SK-N-SH treated with all-trans-retinoic acid at 6 μM for 48 hours (cell line): ENCODE data around the gene ATOX1.

Experiments
- ATAC-seq: fragments of 200-7000 bp; cut with Tn5 transposase; 3 replicates; pipeline ENCODE4 v1.9.1; 2020; ENCODE audit warnings: mild to moderate bottlenecking, moderate library complexity
- ARNTL ChIP-seq: fragments of 450-650 bp; formaldehyde crosslinking; IDR thresholded peaks from 2 replicates; pipeline ENCODE4 v1.5.0; 2020; ENCODE audit warnings: low read depth, mild to moderate bottlenecking, moderate library complexity, borderline replicate concordance
- BACH2 ChIP-seq: fragments of 250-450 bp; sonication (Bioruptor Pico); IDR thresholded peaks from 2 replicates; pipeline ENCODE4 v1.9.0; 2021; ENCODE audit warnings: mild to moderate bottlenecking, borderline replicate concordance
- CSDC2 ChIP-seq: fragments of 250-450 bp; sonication (Bioruptor Pico); IDR thresholded peaks from 2 replicates; pipeline ENCODE4 v1.5.0; 2020; ENCODE audit warnings: mild to moderate bottlenecking, moderate library complexity
- ESRRG ChIP-seq: fragments of 250-450 bp; sonication (Bioruptor Pico); IDR thresholded peaks from 2 replicates; pipeline ENCODE4 v1.6.1; 2021; ENCODE audit warnings: mild to moderate bottlenecking
- GLIS3 ChIP-seq: fragments of 250-450 bp; sonication (Bioruptor Pico); IDR thresholded peaks from 2 replicates; pipeline ENCODE4 v1.5.0; 2020; ENCODE audit warnings: mild to moderate bottlenecking, moderate library complexity
- ISL1 ChIP-seq: fragments of 250-450 bp; sonication (Bioruptor Pico); IDR thresholded peaks from 2 replicates; pipeline ENCODE4 v2.1.2; 2022; ENCODE audit warnings: mild to moderate bottlenecking, moderate library complexity
- OSR1 ChIP-seq: fragments of 250-450 bp; sonication (Bioruptor Pico); IDR thresholded peaks from 2 replicates; pipeline ENCODE4 v1.8.0; 2022; ENCODE audit warnings: moderate library complexity, mild to moderate bottlenecking, inconsistent platforms
- POU6F1 ChIP-seq: fragments of 250-450 bp; sonication (Bioruptor Pico); IDR thresholded peaks from 2 replicates; pipeline ENCODE4 v1.8.0; 2021; ENCODE audit warnings: low read depth, mild to moderate bottlenecking, moderate library complexity, borderline replicate concordance
- PPARA ChIP-seq: fragments of 250-450 bp; sonication (Bioruptor Pico); IDR thresholded peaks from 2 replicates; pipeline ENCODE4 v1.5.0; 2020; ENCODE audit warnings: mild to moderate bottlenecking, borderline replicate concordance
- RARB ChIP-seq: fragments of 250-450 bp; sonication (Bioruptor Pico); IDR thresholded peaks from 2 replicates; pipeline ENCODE4 v1.8.0; 2021; ENCODE audit warnings: mild to moderate bottlenecking, moderate library complexity
- SNAI2 ChIP-seq: fragments of 250-450 bp; sonication (Bioruptor Pico); IDR thresholded peaks from 2 replicates; pipeline ENCODE4 v1.5.0; 2020; ENCODE audit warnings: mild to moderate bottlenecking, moderate library complexity
- TCF4 ChIP-seq: fragments of 250-450 bp; sonication (Bioruptor Pico); IDR thresholded peaks from 2 replicates; pipeline ENCODE4 v1.8.0; 2021; ENCODE audit warnings: mild to moderate bottlenecking, moderate library complexity, borderline replicate concordance
- TOX ChIP-seq: fragments of 250-450 bp; sonication (Bioruptor Pico); IDR thresholded peaks from 2 replicates; pipeline ENCODE4 v1.8.0; 2021; ENCODE audit warnings: mild to moderate bottlenecking, moderate library complexity, borderline replicate concordance
- TSHZ2 ChIP-seq: fragments of 250-450 bp; sonication (Bioruptor Pico); IDR thresholded peaks from 2 replicates; pipeline ENCODE4 v1.5.0; 2020; ENCODE audit warnings: mild to moderate bottlenecking, moderate library complexity
- ZC3H10 ChIP-seq: fragments of 250-450 bp; sonication (Bioruptor Pico); IDR thresholded peaks from 2 replicates; pipeline ENCODE4 v1.5.1; 2021; ENCODE audit warnings: mild to moderate bottlenecking, moderate library complexity
- ZFP3 ChIP-seq: fragments of 250-450 bp; sonication (Bioruptor Pico); IDR thresholded peaks from 2 replicates; pipeline ENCODE4 v1.5.0; 2020; ENCODE audit warnings: mild to moderate bottlenecking, moderate library complexity
- ZFP30 ChIP-seq: fragments of 450-650 bp; formaldehyde crosslinking; IDR thresholded peaks from 2 replicates; pipeline ENCODE4 v1.5.0; 2022; ENCODE audit warnings: mild to moderate bottlenecking, moderate library complexity
- ZNF565 ChIP-seq: fragments of 450-650 bp; formaldehyde crosslinking; conservative IDR thresholded peaks from 2 replicates; pipeline ENCODE4 v1.5.0; 2020; ENCODE audit warnings: low read depth, mild to moderate bottlenecking, moderate library complexity
- ZNF70 ChIP-seq: fragments of 450-650 bp; formaldehyde crosslinking; IDR thresholded peaks from 2 replicates; pipeline ENCODE4 v1.5.0; 2020; ENCODE audit warnings: mild to moderate bottlenecking, moderate library complexity
- ZNF8 ChIP-seq: fragments of 450-650 bp; formaldehyde crosslinking; IDR thresholded peaks from 2 replicates; pipeline ENCODE4 v1.5.0; 2020; ENCODE audit warnings: mild to moderate bottlenecking, moderate library complexity
- TF ChIP-seq, protein P1 (sequence below): fragments of 250-450 bp; sonication (Bioruptor Pico); IDR thresholded peaks from 2 replicates; pipeline ENCODE4 v1.5.1; 2021; ENCODE audit warnings: mild to moderate bottlenecking, moderate library complexity
- TF ChIP-seq, protein P2 (sequence below): fragments of 250-450 bp; sonication (Bioruptor Pico); IDR thresholded peaks from 2 replicates; pipeline ENCODE4 v1.8.0; 2020; ENCODE audit warnings: mild to moderate bottlenecking, moderate library complexity, borderline replicate concordance
- TF ChIP-seq, protein P3 (sequence below): fragments of 250-450 bp; sonication (Bioruptor Pico); IDR thresholded peaks from 2 replicates; pipeline ENCODE4 v1.5.1; 2020; ENCODE audit warnings: low read depth, mild to moderate bottlenecking, moderate library complexity

ATOX1 gene

GRCh38 chr5:151780348-151780747 lies 21.9 kb upstream of the ATOX1 start:
- ATAC-seq = no peak
- TF ChIP-seq ZC3H10 (no peak), PPARA (CRISPR knock-in tag) (no peak), ZFP3 (CRISPR knock-in tag) (no peak), ARNTL (CRISPR knock-in tag) (no peak), TOX (CRISPR knock-in tag) (no peak), TCF4 (CRISPR knock-in tag) (no peak), ZNF8 (CRISPR knock-in tag) (no peak), SNAI2 (no peak), BACH2 (CRISPR knock-in tag) (no peak), ESRRG (no peak)
- TF ChIP-seq, protein P1, sequence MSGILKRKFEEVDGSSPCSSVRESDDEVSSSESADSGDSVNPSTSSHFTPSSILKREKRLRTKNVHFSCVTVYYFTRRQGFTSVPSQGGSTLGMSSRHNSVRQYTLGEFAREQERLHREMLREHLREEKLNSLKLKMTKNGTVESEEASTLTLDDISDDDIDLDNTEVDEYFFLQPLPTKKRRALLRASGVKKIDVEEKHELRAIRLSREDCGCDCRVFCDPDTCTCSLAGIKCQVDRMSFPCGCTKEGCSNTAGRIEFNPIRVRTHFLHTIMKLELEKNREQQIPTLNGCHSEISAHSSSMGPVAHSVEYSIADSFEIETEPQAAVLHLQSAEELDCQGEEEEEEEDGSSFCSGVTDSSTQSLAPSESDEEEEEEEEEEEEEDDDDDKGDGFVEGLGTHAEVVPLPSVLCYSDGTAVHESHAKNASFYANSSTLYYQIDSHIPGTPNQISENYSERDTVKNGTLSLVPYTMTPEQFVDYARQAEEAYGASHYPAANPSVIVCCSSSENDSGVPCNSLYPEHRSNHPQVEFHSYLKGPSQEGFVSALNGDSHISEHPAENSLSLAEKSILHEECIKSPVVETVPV (CRISPR knock-in tag) = no peak
- TF ChIP-seq, protein P2, sequence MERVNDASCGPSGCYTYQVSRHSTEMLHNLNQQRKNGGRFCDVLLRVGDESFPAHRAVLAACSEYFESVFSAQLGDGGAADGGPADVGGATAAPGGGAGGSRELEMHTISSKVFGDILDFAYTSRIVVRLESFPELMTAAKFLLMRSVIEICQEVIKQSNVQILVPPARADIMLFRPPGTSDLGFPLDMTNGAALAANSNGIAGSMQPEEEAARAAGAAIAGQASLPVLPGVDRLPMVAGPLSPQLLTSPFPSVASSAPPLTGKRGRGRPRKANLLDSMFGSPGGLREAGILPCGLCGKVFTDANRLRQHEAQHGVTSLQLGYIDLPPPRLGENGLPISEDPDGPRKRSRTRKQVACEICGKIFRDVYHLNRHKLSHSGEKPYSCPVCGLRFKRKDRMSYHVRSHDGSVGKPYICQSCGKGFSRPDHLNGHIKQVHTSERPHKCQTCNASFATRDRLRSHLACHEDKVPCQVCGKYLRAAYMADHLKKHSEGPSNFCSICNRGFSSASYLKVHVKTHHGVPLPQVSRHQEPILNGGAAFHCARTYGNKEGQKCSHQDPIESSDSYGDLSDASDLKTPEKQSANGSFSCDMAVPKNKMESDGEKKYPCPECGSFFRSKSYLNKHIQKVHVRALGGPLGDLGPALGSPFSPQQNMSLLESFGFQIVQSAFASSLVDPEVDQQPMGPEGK = no peak

DNA sequence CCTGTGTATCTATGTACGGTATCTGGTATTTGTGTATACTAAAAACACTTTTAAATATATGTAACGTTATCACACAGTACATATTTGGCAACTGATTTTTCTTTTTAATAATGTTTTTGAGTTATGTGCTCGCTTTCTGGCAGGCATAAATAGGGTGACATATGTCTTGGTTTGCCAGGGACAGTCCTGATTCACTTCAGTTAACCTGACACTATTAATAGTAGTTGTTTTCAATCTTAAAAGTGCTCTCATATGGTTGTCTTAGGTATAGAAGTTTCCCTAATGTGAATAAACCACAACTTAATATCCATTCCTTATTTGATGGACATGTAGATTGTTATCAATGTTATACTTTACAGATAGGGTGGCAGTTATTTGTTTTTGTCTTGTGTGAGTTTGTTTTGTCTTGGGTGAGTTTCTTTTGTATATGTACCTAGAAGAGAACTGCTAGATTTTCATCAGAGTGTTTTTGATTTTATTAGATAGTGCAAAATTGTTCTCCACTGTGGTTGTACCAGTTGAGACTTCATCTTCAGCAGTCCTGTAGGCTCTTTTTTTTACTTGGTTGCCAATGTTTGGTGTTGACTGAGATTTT lies 21.2 kb upstream of the ATOX1 start:
- no peak for ATAC-seq
- TF ChIP-seq, protein P2 = no peak
- TF ChIP-seq ZNF565 (CRISPR knock-in tag) = no peak
- no peak for TF ChIP-seq ZNF70 (CRISPR knock-in tag)
- no peak for TF ChIP-seq TOX (CRISPR knock-in tag)
- TF ChIP-seq ZFP3 (CRISPR knock-in tag) = no peak
- TF ChIP-seq ISL1 (CRISPR knock-in tag) = no peak
- TF ChIP-seq RARB (CRISPR knock-in tag) = no peak
- TF ChIP-seq OSR1 (CRISPR knock-in tag) = no peak
- TF ChIP-seq SNAI2 = no peak
- no peak for TF ChIP-seq POU6F1 (CRISPR knock-in tag)
- no peak for TF ChIP-seq PPARA (CRISPR knock-in tag)
- TF ChIP-seq ZFP30 (CRISPR knock-in tag) = no peak
- TF ChIP-seq BACH2 (CRISPR knock-in tag) = no peak
- TF ChIP-seq TSHZ2 (CRISPR knock-in tag) = no peak
- no peak for TF ChIP-seq CSDC2 (CRISPR knock-in tag)
- TF ChIP-seq ARNTL (CRISPR knock-in tag) = no peak
- TF ChIP-seq GLIS3 (CRISPR knock-in tag) = no peak
- TF ChIP-seq, protein P3, sequence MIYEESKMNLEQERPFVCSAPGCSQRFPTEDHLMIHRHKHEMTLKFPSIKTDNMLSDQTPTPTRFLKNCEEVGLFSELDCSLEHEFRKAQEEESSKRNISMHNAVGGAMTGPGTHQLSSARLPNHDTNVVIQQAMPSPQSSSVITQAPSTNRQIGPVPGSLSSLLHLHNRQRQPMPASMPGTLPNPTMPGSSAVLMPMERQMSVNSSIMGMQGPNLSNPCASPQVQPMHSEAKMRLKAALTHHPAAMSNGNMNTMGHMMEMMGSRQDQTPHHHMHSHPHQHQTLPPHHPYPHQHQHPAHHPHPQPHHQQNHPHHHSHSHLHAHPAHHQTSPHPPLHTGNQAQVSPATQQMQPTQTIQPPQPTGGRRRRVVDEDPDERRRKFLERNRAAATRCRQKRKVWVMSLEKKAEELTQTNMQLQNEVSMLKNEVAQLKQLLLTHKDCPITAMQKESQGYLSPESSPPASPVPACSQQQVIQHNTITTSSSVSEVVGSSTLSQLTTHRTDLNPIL (CRISPR knock-in tag) = no peak
- no peak for TF ChIP-seq TCF4 (CRISPR knock-in tag)
- TF ChIP-seq, all 23 proteins: peak for 0
